ENCODE measurements around the gene APBA1. TPM values are rescaled to one million over a fixed set of nuclear protein-coding genes. Genes with fewer than 3 reads are reported as not detected.

Gene APBA1
- total RNA-seq, 1 donor from 2014 or later, result 0.29 TPM

- DNase-seq (ENCODE audit: low read depth), result no peak
- no peak for TF ChIP-seq CTCF (conservative IDR thresholded peaks at IDR 0.05; ENCODE audit: low read depth, low read length)
- no peak overlapping the region for H3K4me3 ChIP-seq (ENCODE audit: low read depth, low read length)
These were observed 177.4 kb downstream of the APBA1 start for GRCh38 chr9:69494763-69495162.

GRCh38 chr9:69494208-69494607, 178.0 kb downstream of the APBA1 start:
- H3K4me3 ChIP-seq (ENCODE audit: low read depth, low read length), result no peak overlapping the region
- no peak for TF ChIP-seq CTCF (conservative IDR thresholded peaks at IDR 0.05; ENCODE audit: low read depth, low read length)
- DNase-seq (ENCODE audit: low read depth), result no peak

GRCh38 chr9:69486498-69486897, 185.7 kb downstream of the APBA1 start:
- TF ChIP-seq CTCF (conservative IDR thresholded peaks at IDR 0.05; ENCODE audit: low read depth, low read length), result no peak
- H3K4me3 ChIP-seq (ENCODE audit: low read depth, low read length), result no peak overlapping the region
- no peak for DNase-seq (ENCODE audit: low read depth)

- DNase-seq (ENCODE audit: low read depth), result no peak
- H3K4me3 ChIP-seq (ENCODE audit: low read depth, low read length), result no peak overlapping the region
- no peak for TF ChIP-seq CTCF (conservative IDR thresholded peaks at IDR 0.05; ENCODE audit: low read depth, low read length)
These were observed 186.7 kb downstream of the APBA1 start for GRCh38 chr9:69485466-69485865.

- DNase-seq (ENCODE audit: low read depth), result no peak
- no peak for TF ChIP-seq CTCF (conservative IDR thresholded peaks at IDR 0.05; ENCODE audit: low read depth, low read length)
- H3K4me3 ChIP-seq (ENCODE audit: low read depth, low read length), result no peak overlapping the region
These were observed 188.2 kb downstream of the APBA1 start for GRCh38 chr9:69483886-69484422.

- TF ChIP-seq CTCF (conservative IDR thresholded peaks at IDR 0.05; ENCODE audit: low read depth, low read length), result no peak
- no peak for DNase-seq (ENCODE audit: low read depth)
- H3K4me3 ChIP-seq (ENCODE audit: low read depth, low read length), result no peak overlapping the region
These were observed 195.4 kb downstream of the APBA1 start for GRCh38 chr9:69476797-69477196.

GRCh38 chr9:69476016-69476415, 196.2 kb downstream of the APBA1 start:
- no peak for DNase-seq (ENCODE audit: low read depth)
- TF ChIP-seq CTCF (conservative IDR thresholded peaks at IDR 0.05; ENCODE audit: low read depth, low read length), result no peak
- no peak overlapping the region for H3K4me3 ChIP-seq (ENCODE audit: low read depth, low read length)

All from epithelial cell of proximal tubule (primary cell).